ENCODE measurements around the gene ADAMTS2. TPM values are rescaled to one million over a fixed set of nuclear protein-coding genes. Genes with fewer than 3 reads are reported as not detected.
A peak's percentile ranks its signal among the peaks of the same experiment; 100 is the strongest.

The ADAMTS2 gene
- total RNA-seq, 1 experiment from 2014 or later: not detected

- Histone ChIP-seq H3K4me1 (ENCODE audit: insufficient read depth, low read length) (no peaks in the 10 kb centered on the region), H3K4me3 (ENCODE audit: low read length) (no peak overlapping the region), H4K20me1 (ENCODE audit: low read length) (no peaks in the 10 kb centered on the region), H3K9me3 (ENCODE audit: low read length) (no peaks in the 10 kb centered on the region), H3K9ac (ENCODE audit: low read length) (no peak overlapping the region), H3K27me3 (ENCODE audit: low read length) (no peaks in the 10 kb centered on the region), H3K27ac (ENCODE audit: low read length) (no peak overlapping the region), H3K4me2 (ENCODE audit: low read length) (no peak overlapping the region), H3K79me2 (ENCODE audit: low read length) (no peaks in the 10 kb centered on the region), H2AFZ (ENCODE audit: low read length) (no peak overlapping the region), H3K9me2 (replicated peaks; ENCODE audit: low read length) (no peaks in the 10 kb centered on the region), H3K36me3 (ENCODE audit: low read depth, low read length) (no peaks in the 10 kb centered on the region), H3F3A (ENCODE audit: low read length, unreplicated experiment) (no peaks in the 10 kb centered on the region)
- no peak for TF ChIP-seq EZH2phosphoT487 (IDR thresholded peaks at IDR 0.05; ENCODE audit: borderline replicate concordance, low read length)
- no peak for TF ChIP-seq EZH2 (IDR thresholded peaks at IDR 0.05; ENCODE audit: low read length, unreplicated experiment)
- TF ChIP-seq CTCF (conservative IDR thresholded peaks at IDR 0.05; ENCODE audit: low read depth, low read length): no peak
- CTCF ChIA-PET: no interaction called here
- no TSS peak for BruUV-seq (replicated peaks)
- ATAC-seq (no peak), DNase-seq (peak; percentile 27)
- intact Hi-C loops (cut with micrococcal nuclease): no loop called here
- POLR2A ChIA-PET (ENCODE audit: unreplicated experiment): no interaction called here
Observed at GRCh38 chr5:179142434-179143198, 202.6 kb downstream of the ADAMTS2 start.

DNA sequence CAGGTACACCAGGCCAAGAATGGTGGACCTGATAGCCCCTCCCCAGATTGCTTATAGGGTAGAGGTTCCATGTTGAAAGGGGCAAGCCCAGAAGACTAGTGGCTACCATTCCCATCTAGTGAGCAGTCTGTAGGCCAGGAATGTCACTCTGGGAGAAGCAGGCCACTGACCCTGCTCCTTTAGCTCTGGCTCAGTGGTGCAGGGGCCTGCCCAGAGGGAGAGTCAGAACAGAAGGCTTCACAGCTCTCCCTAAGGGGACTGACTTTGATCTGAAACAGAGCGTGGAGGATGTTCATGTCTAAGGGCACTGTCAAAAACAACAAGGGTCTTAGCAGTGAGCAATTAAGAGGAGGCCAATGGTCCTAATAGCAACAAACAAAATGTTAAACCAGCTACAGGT, 203.4 kb downstream of the ADAMTS2 start:
- no peak overlapping the region for H3K4me3 ChIP-seq (ENCODE audit: low read length)
- no peaks in the 10 kb centered on the region for H3K36me3 ChIP-seq (ENCODE audit: low read depth, low read length)
- H3K9me3 ChIP-seq (ENCODE audit: low read length): no peaks in the 10 kb centered on the region
- no peaks in the 10 kb centered on the region for H3F3A ChIP-seq (ENCODE audit: low read length, unreplicated experiment)
- no peaks in the 10 kb centered on the region for H3K9me2 ChIP-seq (replicated peaks; ENCODE audit: low read length)
- no peak overlapping the region for H3K27ac ChIP-seq (ENCODE audit: low read length)
- TF ChIP-seq EZH2phosphoT487 (IDR thresholded peaks at IDR 0.05; ENCODE audit: borderline replicate concordance, low read length): no peak
- no TSS peak for BruUV-seq (replicated peaks)
- H4K20me1 ChIP-seq (ENCODE audit: low read length): no peaks in the 10 kb centered on the region
- no peaks in the 10 kb centered on the region for H3K4me1 ChIP-seq (ENCODE audit: insufficient read depth, low read length)
- H3K4me2 ChIP-seq (ENCODE audit: low read length): no peak overlapping the region
- ChIA-PET CTCF (no interaction called here), POLR2A (ENCODE audit: unreplicated experiment) (no interaction called here)
- H3K27me3 ChIP-seq (ENCODE audit: low read length): no peaks in the 10 kb centered on the region
- no peaks in the 10 kb centered on the region for H3K79me2 ChIP-seq (ENCODE audit: low read length)
- no peak for ATAC-seq
- intact Hi-C loops (cut with micrococcal nuclease): no loop called here
- DNase-seq: no peak
- no peak overlapping the region for H3K9ac ChIP-seq (ENCODE audit: low read length)
- no peak overlapping the region for H2AFZ ChIP-seq (ENCODE audit: low read length)

DNA sequence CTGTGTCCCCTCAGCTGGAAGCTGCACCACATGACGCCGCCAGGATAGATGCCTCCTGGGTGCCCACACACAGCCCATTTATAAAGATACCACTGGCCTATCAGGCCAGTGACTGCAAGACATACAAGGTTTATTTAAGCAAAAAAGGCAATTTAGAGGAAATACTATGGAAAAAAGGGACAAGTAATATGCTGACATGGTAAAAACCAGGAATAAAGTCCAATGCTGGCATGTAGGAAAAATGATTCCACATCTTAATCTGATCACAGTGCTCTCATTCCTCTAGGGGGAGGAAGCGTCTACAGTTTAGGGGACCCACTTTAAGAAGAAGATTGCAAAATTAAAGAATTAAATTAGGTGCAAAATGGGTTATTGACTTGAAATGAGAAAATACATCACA, 205.0 kb downstream of the ADAMTS2 start:
- H3K27me3 ChIP-seq (ENCODE audit: low read length): no peaks in the 10 kb centered on the region
- H3K79me2 ChIP-seq (ENCODE audit: low read length): no peaks in the 10 kb centered on the region
- DNase-seq: no peak
- TF ChIP-seq EZH2 (IDR thresholded peaks at IDR 0.05; ENCODE audit: low read length, unreplicated experiment): no peak
- TF ChIP-seq EZH2phosphoT487 (IDR thresholded peaks at IDR 0.05; ENCODE audit: borderline replicate concordance, low read length): no peak
- TF ChIP-seq CTCF (conservative IDR thresholded peaks at IDR 0.05; ENCODE audit: low read depth, low read length): no peak
- H4K20me1 ChIP-seq (ENCODE audit: low read length): no peaks in the 10 kb centered on the region
- no peaks in the 10 kb centered on the region for H3F3A ChIP-seq (ENCODE audit: low read length, unreplicated experiment)
- H3K9me3 ChIP-seq (ENCODE audit: low read length): no peaks in the 10 kb centered on the region
- no peaks in the 10 kb centered on the region for H3K36me3 ChIP-seq (ENCODE audit: low read depth, low read length)
- no peaks in the 10 kb centered on the region for H3K4me1 ChIP-seq (ENCODE audit: insufficient read depth, low read length)
- no peak overlapping the region for H2AFZ ChIP-seq (ENCODE audit: low read length)
- ChIA-PET CTCF (no interaction called here), POLR2A (ENCODE audit: unreplicated experiment) (no interaction called here)
- BruUV-seq (replicated peaks): no TSS peak
- H3K9ac ChIP-seq (ENCODE audit: low read length): no peak overlapping the region
- no peak overlapping the region for H3K4me3 ChIP-seq (ENCODE audit: low read length)
- no peaks in the 10 kb centered on the region for H3K9me2 ChIP-seq (replicated peaks; ENCODE audit: low read length)
- intact Hi-C loops (cut with micrococcal nuclease): no loop called here
- H3K27ac ChIP-seq (ENCODE audit: low read length): no peak overlapping the region
- no peak for ATAC-seq
- no peak overlapping the region for H3K4me2 ChIP-seq (ENCODE audit: low read length)
